Dermis lymphatic vessel endothelial cell (primary cell): Measurements from ENCODE around the gene SYNJ1. TPM values are rescaled to one million over a fixed set of nuclear protein-coding genes. Genes with fewer than 3 reads are reported as not detected.

Source experiments
- total RNA-seq: library from RNA; depleted of rRNA; stranded (reverse); fragments of >200 nt; gene quantifications from 2 replicates; pipeline ENCODE4 v1.2.1, GENCODE V29; 2014

The SYNJ1 gene, protein sequence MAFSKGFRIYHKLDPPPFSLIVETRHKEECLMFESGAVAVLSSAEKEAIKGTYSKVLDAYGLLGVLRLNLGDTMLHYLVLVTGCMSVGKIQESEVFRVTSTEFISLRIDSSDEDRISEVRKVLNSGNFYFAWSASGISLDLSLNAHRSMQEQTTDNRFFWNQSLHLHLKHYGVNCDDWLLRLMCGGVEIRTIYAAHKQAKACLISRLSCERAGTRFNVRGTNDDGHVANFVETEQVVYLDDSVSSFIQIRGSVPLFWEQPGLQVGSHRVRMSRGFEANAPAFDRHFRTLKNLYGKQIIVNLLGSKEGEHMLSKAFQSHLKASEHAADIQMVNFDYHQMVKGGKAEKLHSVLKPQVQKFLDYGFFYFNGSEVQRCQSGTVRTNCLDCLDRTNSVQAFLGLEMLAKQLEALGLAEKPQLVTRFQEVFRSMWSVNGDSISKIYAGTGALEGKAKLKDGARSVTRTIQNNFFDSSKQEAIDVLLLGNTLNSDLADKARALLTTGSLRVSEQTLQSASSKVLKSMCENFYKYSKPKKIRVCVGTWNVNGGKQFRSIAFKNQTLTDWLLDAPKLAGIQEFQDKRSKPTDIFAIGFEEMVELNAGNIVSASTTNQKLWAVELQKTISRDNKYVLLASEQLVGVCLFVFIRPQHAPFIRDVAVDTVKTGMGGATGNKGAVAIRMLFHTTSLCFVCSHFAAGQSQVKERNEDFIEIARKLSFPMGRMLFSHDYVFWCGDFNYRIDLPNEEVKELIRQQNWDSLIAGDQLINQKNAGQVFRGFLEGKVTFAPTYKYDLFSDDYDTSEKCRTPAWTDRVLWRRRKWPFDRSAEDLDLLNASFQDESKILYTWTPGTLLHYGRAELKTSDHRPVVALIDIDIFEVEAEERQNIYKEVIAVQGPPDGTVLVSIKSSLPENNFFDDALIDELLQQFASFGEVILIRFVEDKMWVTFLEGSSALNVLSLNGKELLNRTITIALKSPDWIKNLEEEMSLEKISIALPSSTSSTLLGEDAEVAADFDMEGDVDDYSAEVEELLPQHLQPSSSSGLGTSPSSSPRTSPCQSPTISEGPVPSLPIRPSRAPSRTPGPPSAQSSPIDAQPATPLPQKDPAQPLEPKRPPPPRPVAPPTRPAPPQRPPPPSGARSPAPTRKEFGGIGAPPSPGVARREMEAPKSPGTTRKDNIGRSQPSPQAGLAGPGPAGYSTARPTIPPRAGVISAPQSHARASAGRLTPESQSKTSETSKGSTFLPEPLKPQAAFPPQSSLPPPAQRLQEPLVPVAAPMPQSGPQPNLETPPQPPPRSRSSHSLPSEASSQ (N-terminal part only)
- total RNA-seq = 12.4 and 15.3 TPM in 2 replicates

DNA sequence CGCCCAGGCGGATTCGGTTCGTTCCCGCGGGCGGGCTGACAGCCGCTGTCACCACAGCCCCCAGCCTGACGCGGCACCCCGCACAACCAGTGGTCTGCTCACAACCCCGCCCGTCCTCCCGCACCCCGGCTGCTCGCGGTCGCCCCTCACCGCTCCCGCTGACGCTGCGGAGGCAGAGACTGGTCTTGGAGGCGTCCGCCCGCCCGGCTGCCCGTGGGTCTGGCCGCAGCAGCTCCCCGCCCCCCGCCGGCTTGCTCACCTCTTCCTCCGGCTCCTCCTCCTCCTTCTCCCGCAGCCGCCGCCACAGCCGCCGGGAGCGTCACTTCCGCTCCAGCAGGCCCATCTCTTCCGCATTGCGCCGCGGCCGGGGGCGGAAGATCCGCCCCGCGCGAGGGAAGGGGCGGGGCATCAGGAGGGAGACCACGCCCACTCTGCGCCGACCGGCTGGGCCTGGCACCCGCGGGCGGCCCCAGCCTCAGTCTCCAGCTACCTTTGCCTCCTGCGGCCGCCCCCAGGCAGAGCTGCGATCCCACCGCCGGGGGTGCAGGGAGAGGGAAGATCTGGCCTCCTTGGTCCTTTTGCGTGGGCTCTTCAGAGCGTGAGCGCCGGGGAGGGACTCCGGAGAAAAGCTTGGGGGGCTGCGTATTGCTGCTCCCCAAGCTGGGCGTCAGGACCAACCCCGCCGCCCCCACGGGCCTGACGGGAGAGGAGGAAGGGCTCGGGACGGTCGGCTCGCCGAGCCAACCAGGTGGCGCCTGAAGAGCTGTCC lies at the start of gene SYNJ1:
Gene SYNJ1, minus strand, starts transcription at position 327 of the 769 bp plus-strand sequence. CDS start 1,118 bp downstream, outside the sequence.

DNA sequence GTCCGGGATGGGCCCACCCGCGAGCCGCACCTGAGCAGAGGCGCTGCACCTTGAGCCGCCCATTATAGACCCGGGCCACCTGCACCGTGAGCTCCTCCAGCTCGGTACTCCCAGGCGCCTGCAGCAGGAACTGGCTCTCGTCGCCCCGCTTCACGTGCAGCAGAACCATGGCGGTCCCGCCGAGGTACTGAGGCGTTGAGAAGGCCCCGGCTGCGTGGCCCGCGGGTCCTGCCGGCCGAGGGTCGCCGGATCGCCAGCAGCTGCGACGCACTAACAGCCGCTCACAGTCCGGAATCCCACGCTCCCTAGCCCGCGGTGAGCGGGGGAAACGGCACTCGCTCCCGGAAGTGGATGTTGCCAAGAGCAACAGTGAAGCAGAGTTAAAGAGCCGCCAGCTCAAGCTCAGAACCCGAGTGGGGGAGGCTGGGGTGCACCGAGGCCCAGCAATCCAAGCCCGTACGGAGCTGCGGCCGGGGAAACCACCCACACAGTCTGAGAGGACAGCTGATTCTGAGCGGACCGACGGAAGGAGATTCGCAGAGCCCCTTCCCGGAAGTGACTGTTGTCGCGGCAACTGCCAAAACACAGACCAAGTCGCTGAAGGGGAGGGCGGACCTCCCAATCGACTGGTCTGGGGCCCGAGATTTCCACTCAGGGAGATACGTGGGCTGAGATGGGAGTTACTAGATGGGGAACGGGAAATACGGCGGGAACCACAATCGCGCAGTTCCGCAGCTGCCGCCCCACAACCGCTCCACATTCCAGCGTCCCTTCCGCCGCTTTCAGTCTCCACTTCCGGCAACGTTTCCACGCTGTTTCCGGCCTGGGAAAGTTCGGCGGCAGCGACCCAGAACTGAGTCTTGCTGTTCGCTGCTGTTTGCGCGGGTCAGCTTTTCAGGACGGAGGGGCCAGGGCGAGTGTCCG lies 115.5 kb downstream of the SYNJ1 start, which contains the start of gene CFAP298:
Gene CFAP298, minus strand, starts transcription at position 303 of the 924 bp plus-strand sequence. Its CDS starts 134 bp downstream, at position 169.

GRCh38 chr21:32585042-32585710 lies 142.6 kb downstream of the SYNJ1 start, which contains the start of gene TCP10L:
TSS of gene TCP10L (minus strand) at chr21:32585523. CDS start at chr21:32584304, 1,219 bp downstream.

Other genes starting within 250 kb of the SYNJ1 start
- 0.17 and 0.22 TPM in 2 replicates for gene TCP10L, start 142.5 kb downstream of the SYNJ1 start, total RNA-seq
- 25.4 and 31.3 TPM in 2 replicates for gene CFAP298, start 115.6 kb downstream of the SYNJ1 start, total RNA-seq
- gene PAXBP1, start 43.7 kb upstream of the SYNJ1 start, total RNA-seq = 14.4 and 26.2 TPM in 2 replicates